HG03460 (cell line): ENCODE results near the gene FAM47E.

Source experiments
- ATAC-seq: cut with Tn5 transposase; IDR thresholded peaks from one replicate; pipeline ENCODE4 v1.9.1; 2021; ENCODE audit not compliant: unreplicated experiment

The FAM47E gene

GRCh38 chr4:76251441-76252270 is at the start of gene FAM47E:
Gene FAM47E (plus strand): TSS chr4:76251721. CDS start chr4:76251747, 26 bp downstream.
- no peak for ATAC-seq

- ATAC-seq = no peak
Measured at GRCh38 chr4:76203541-76203940, 48.0 kb upstream of the FAM47E start.

- ATAC-seq = no peak
Measured at GRCh38 chr4:76204936-76205335, 46.6 kb upstream of the FAM47E start.

GRCh38 chr4:76205476-76205875 is 46.0 kb upstream of the FAM47E start:
- ATAC-seq = no peak

- no peak for ATAC-seq
Measured at GRCh38 chr4:76206222-76206942, 45.1 kb upstream of the FAM47E start.

- no peak for ATAC-seq
Measured at GRCh38 chr4:76207549-76207948, 44.0 kb upstream of the FAM47E start.

- no peak for ATAC-seq
Measured at GRCh38 chr4:76208005-76208765, 43.3 kb upstream of the FAM47E start.

- ATAC-seq = no peak
Measured at GRCh38 chr4:76209881-76210280, 41.6 kb upstream of the FAM47E start.

- ATAC-seq = no peak
Measured at GRCh38 chr4:76210452-76210851, 41.1 kb upstream of the FAM47E start.

GRCh38 chr4:76211769-76212708 is 39.5 kb upstream of the FAM47E start:
- no peak for ATAC-seq

- ATAC-seq = no peak
Measured at GRCh38 chr4:76212851-76213414, 38.6 kb upstream of the FAM47E start.

GRCh38 chr4:76213415-76214176 is 37.9 kb upstream of the FAM47E start, which contains the start of gene SCARB2:
Gene SCARB2 (minus strand): TSS chr4:76213824. CDS start chr4:76213543, 281 bp downstream.
- ATAC-seq = peak; percentile 66

GRCh38 chr4:76214177-76214675 is 37.3 kb upstream of the FAM47E start:
- ATAC-seq = peak; percentile 1

GRCh38 chr4:76215077-76215476 is 36.4 kb upstream of the FAM47E start:
- ATAC-seq = no peak

GRCh38 chr4:76216524-76216923 is 35.0 kb upstream of the FAM47E start:
- ATAC-seq = no peak

- ATAC-seq = no peak
Measured at GRCh38 chr4:76216975-76217814, 34.3 kb upstream of the FAM47E start.

GRCh38 chr4:76219299-76220055 is 32.0 kb upstream of the FAM47E start:
- ATAC-seq = no peak
